Thyroid gland (tissue), 4 donors: ENCODE results near the gene CNTN1.

ENCODE experiments used
- POLR2A ChIP-seq, 2 donors: fragments of 450-650 bp; IDR thresholded peaks; one replicate each; pipeline ENCODE4 v1.6.1; 2017; ENCODE audit warnings: antibody characterized with exemption in 2 of 2, mild to moderate bottlenecking in 2 of 2, moderate library complexity in 1 of 2
- TF ChIP-seq, protein P1 (sequence below), 6 experiments: fragments of 200-600 bp in 3 of 6; fragments of 450-650 bp in 3 of 6; sonication (generic) in 3 of 6; IDR thresholded peaks; one replicate each; pipeline ENCODE4 v1.5.1; 2016 to 2019; ENCODE audit warnings: antibody characterized with exemption in 6 of 6, mild to moderate bottlenecking in 2 of 6, inconsistent platforms in 1 of 6, moderate library complexity in 1 of 6

DNA sequence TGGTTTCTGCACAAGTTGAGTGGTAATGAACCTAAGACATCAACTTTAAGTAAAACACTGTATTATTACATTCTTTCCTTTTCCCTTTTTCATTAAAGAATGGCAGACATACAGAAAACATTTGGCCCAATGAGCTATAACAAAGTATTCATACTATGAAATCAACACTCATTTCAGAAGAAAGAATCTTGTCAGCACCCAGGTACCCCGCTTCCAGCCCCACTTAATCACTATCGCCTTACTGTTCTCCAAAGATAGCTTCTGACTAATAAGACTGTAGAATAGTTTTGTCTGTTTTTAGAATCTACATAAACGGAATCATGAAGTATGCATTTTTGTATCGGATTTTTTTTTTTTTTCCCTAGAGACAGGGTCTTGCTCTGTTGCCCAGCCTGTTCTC is 9.5 kb downstream of the CNTN1 start:
- TF ChIP-seq, protein P1, sequence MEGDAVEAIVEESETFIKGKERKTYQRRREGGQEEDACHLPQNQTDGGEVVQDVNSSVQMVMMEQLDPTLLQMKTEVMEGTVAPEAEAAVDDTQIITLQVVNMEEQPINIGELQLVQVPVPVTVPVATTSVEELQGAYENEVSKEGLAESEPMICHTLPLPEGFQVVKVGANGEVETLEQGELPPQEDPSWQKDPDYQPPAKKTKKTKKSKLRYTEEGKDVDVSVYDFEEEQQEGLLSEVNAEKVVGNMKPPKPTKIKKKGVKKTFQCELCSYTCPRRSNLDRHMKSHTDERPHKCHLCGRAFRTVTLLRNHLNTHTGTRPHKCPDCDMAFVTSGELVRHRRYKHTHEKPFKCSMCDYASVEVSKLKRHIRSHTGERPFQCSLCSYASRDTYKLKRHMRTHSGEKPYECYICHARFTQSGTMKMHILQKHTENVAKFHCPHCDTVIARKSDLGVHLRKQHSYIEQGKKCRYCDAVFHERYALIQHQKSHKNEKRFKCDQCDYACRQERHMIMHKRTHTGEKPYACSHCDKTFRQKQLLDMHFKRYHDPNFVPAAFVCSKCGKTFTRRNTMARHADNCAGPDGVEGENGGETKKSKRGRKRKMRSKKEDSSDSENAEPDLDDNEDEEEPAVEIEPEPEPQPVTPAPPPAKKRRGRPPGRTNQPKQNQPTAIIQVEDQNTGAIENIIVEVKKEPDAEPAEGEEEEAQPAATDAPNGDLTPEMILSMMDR (IDR thresholded peaks at IDR 0.05) = no peak
- no peak for TF ChIP-seq POLR2A (IDR thresholded peaks at IDR 0.05)
